Measurements from ENCODE around the gene UPK3B. TPM values are rescaled to one million over a fixed set of nuclear protein-coding genes. Genes with fewer than 3 reads are reported as not detected.

UPK3B gene
- total RNA-seq, 4 donors from 2014 or later = 4.6 to 636 (median 52.6) TPM

Small RNA genes within 50 kb of the gene (small RNA-seq; reads per million reads assigned to genes)
- not detected for gene RF00019

Other genes with a start within 250 kb of the UPK3B start
- 100 to 1,000 TPM; 178 to 353 (median 267) TPM for gene HSPB1, start 207.9 kb upstream of the UPK3B start, total RNA-seq
- gene YWHAG, start 151.6 kb upstream of the UPK3B start, total RNA-seq = 100 to 1,000 TPM in 3 of 4 donors, 10 to 100 TPM in 1; 98.0 to 263 (median 147) TPM
- 10 to 100 TPM in 1 of 4 donors, 1 to 10 TPM in 3; 2.1 to 14.6 (median 3.4) TPM for gene SSC4D, start 100.9 kb upstream of the UPK3B start, total RNA-seq
- 1 to 10 TPM in 1 of 4 donors, under 1 TPM in 2, not detected in 1; 0.48 to 2.6 (median 0.65) TPM for gene ZP3, start 85.6 kb upstream of the UPK3B start, total RNA-seq
- 10 to 100 TPM; 15.1 to 32.2 (median 22.1) TPM for gene DTX2, start 48.8 kb upstream of the UPK3B start, total RNA-seq
- not detected for gene SPDYE16, start 32.7 kb downstream of the UPK3B start, total RNA-seq
- 10 to 100 TPM in 1 of 4 donors, 1 to 10 TPM in 3; 5.2 to 14.3 (median 7.7) TPM for gene POMZP3, start 116.7 kb downstream of the UPK3B start, total RNA-seq